Measurements from ENCODE around the gene EYS. TPM values are rescaled to one million over a fixed set of nuclear protein-coding genes. Genes with fewer than 3 reads are reported as not detected.

EYS gene
- total and polyA plus RNA-seq, 2 of the 8 experiments (the other 6 are each of a cell fraction or from before 2014, with no cell fraction given) = 0.05 to 0.13 TPM

DNA sequence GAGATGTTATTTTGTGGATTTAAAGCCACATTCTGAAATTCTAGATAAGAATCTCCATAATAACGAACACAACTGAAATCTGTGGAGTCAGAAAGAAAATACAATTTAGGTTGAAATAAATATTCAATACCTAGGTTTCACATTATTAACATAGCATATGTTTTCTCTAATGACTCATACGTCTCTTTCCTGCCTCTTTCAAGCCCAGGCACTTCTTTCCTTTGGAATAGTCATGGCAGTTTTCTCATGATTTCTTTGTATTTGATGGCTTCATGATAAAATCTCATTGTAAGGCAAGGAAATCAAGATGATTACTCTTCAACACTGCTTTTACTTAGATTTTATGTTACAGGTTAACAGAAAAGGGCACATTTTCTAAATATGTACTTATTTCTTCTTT is 1267.8 kb downstream of the EYS start:
- Histone ChIP-seq H3K9ac (replicated peaks in 1 of 4; ENCODE audit: extremely low read depth in 1 of 4, low read depth in 3 of 4, low read length in 3 of 4) (no peak overlapping the region), H3K79me2 (ENCODE audit: control insufficient read depth in 1 of 2, insufficient read depth in 2 of 2, low read length in 2 of 2) (no peaks in the 10 kb centered on the region), H4K20me1 (replicated peaks in 1 of 2; ENCODE audit: control insufficient read depth in 1 of 2, insufficient read depth in 2 of 2, low read length in 2 of 2) (no peaks in the 10 kb centered on the region), H2BK5ac (ENCODE audit: low read depth, low read length) (no peak overlapping the region), H3K79me1 (ENCODE audit: low read depth, low read length) (no peaks in the 10 kb centered on the region), H3K9me3 (ENCODE audit: insufficient read depth in 2 of 2, low read depth in 1 of 2, low read length in 1 of 2) (peaks cover 0 to 4% of the 10 kb centered on the region in 2 experiments; a peak in 2 of 4 replicates), H4K8ac (ENCODE audit: extremely low read depth, insufficient read depth, low read length) (no peak overlapping the region), H3K27ac (ENCODE audit: low read depth, low read length) (no peak overlapping the region), H2BK20ac (ENCODE audit: low read length) (no peak overlapping the region), H2BK120ac (replicated peaks; ENCODE audit: low read depth, low read length) (no peak overlapping the region), H2BK12ac (ENCODE audit: low read depth, low read length) (no peak overlapping the region), H2AK5ac (ENCODE audit: low read depth, low read length) (no peak overlapping the region), H3K4me1 (replicated peaks in 1 of 4; ENCODE audit: control insufficient read depth in 3 of 4, insufficient read depth in 4 of 4, low read length in 3 of 4) (no peaks in the 10 kb centered on the region), H3K18ac (ENCODE audit: extremely low read depth, low read length) (no peak overlapping the region), H3K56ac (replicated peaks; ENCODE audit: insufficient read length, low read depth, low read length) (no peak overlapping the region), H3K36me3 (ENCODE audit: control insufficient read depth in 2 of 4, insufficient read depth in 4 of 4, low read length in 3 of 4) (no peaks in the 10 kb centered on the region), H2AFZ (ENCODE audit: low read length) (no peak overlapping the region), H3K14ac (ENCODE audit: insufficient read length) (no peak overlapping the region), H4K91ac (replicated peaks; ENCODE audit: insufficient read length, low read length) (no peak overlapping the region), H3K23ac (ENCODE audit: insufficient read length) (no peak overlapping the region), H4K5ac (ENCODE audit: insufficient read length, low read depth, low read length) (no peak overlapping the region), H3K23me2 (ENCODE audit: low read depth, low read length) (no peaks in the 10 kb centered on the region), H3K27me3 (replicated peaks in 1 of 4; ENCODE audit: control insufficient read depth in 3 of 4, extremely low read depth in 1 of 4, insufficient read depth in 3 of 4, low read length in 3 of 4) (no peaks in the 10 kb centered on the region), H2BK15ac (ENCODE audit: low read length) (no peak overlapping the region), H3K4me3 (ENCODE audit: extremely low read depth in 1 of 4, insufficient read depth in 2 of 4, low read depth in 3 of 4, low read length in 4 of 4) (no peak overlapping the region), H3K4ac (replicated peaks; ENCODE audit: insufficient read length, low read depth, low read length) (no peak overlapping the region), H3K4me2 (ENCODE audit: insufficient read depth in 1 of 2, low read depth in 2 of 2, low read length in 2 of 2) (no peak overlapping the region)
- CTCF ChIA-PET (ENCODE audit: partially characterized antibody) = no interaction called here
- DNase-seq (ENCODE audit: low read depth in 1 of 2, low spot score in 2 of 2) = no peak
- WGBS, 2 experiments (ENCODE audit: extremely low coverage in 1 of 2, insufficient coverage in 1 of 2, insufficient read length in 1 of 2, insufficient replicate concordance in 2 of 2, low coverage in 1 of 2, low lambda C conversion rate in 2 of 2, missing lambda C conversion rate in 1 of 2) = 91% methylated on average over 2 of the region's 2 CpGs; no CpG with 5 or more reads in 1 of the 2 experiments
- POLR2A ChIA-PET (ENCODE audit: partially characterized antibody) = no interaction called here
- FAIRE-seq = no peak
- TF ChIP-seq TAF1 (IDR thresholded peaks at IDR 0.05; ENCODE audit: low read depth, low read length) (no peak), MAFK (IDR thresholded peaks at IDR 0.05; ENCODE audit: low read depth, low read length) (no peak), HDAC2 (IDR thresholded peaks at IDR 0.05; ENCODE audit: borderline replicate concordance in 1 of 2, low read depth in 2 of 2, low read length in 2 of 2) (no peak), RXRA (IDR thresholded peaks at IDR 0.05; ENCODE audit: insufficient read depth, low read depth, low read length) (no peak), ZNF274 (IDR thresholded peaks at IDR 0.05; ENCODE audit: borderline replicate concordance, extremely low read depth, low read length) (no peak), RAD21 (IDR thresholded peaks at IDR 0.05 in 1 of 2, conservative IDR thresholded peaks at IDR 0.05 in 1 of 2; ENCODE audit: low read depth in 2 of 2, low read length in 2 of 2) (no peak), RFX5 (IDR thresholded peaks at IDR 0.05; ENCODE audit: borderline replicate concordance, low read depth, low read length) (no peak)
- TF ChIP-seq, protein P1, sequence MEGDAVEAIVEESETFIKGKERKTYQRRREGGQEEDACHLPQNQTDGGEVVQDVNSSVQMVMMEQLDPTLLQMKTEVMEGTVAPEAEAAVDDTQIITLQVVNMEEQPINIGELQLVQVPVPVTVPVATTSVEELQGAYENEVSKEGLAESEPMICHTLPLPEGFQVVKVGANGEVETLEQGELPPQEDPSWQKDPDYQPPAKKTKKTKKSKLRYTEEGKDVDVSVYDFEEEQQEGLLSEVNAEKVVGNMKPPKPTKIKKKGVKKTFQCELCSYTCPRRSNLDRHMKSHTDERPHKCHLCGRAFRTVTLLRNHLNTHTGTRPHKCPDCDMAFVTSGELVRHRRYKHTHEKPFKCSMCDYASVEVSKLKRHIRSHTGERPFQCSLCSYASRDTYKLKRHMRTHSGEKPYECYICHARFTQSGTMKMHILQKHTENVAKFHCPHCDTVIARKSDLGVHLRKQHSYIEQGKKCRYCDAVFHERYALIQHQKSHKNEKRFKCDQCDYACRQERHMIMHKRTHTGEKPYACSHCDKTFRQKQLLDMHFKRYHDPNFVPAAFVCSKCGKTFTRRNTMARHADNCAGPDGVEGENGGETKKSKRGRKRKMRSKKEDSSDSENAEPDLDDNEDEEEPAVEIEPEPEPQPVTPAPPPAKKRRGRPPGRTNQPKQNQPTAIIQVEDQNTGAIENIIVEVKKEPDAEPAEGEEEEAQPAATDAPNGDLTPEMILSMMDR (IDR thresholded peaks at IDR 0.05; ENCODE audit: control extremely low read depth in 1 of 3, insufficient read depth in 1 of 3, low read depth in 1 of 3, low read length in 3 of 3) = no peak
- TF ChIP-seq, protein P2, sequence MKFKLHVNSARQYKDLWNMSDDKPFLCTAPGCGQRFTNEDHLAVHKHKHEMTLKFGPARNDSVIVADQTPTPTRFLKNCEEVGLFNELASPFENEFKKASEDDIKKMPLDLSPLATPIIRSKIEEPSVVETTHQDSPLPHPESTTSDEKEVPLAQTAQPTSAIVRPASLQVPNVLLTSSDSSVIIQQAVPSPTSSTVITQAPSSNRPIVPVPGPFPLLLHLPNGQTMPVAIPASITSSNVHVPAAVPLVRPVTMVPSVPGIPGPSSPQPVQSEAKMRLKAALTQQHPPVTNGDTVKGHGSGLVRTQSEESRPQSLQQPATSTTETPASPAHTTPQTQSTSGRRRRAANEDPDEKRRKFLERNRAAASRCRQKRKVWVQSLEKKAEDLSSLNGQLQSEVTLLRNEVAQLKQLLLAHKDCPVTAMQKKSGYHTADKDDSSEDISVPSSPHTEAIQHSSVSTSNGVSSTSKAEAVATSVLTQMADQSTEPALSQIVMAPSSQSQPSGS (IDR thresholded peaks at IDR 0.05; ENCODE audit: low read length) = no peak

Data from H1 (cell line).